LNCaP clone FGC (cell line): Measurements from ENCODE around the gene KRTAP5-6.

Experiments used
- DNase-seq: peaks from one replicate; pipeline ENCODE4 v3.0.0-alpha.2; 2011; ENCODE audit warnings: low read depth
- H3K4me3 ChIP-seq: 2 replicates; pipeline ENCODE4 v1.5.1; 2011; ENCODE audit warnings: mild to moderate bottlenecking, low read depth, low read length, control low read depth
- TF ChIP-seq, protein P1 (sequence below): IDR thresholded peaks from 2 replicates; pipeline ENCODE4 v1.5.1; 2012; ENCODE audit warnings: mild to moderate bottlenecking; ENCODE audit not compliant: control insufficient read depth, insufficient read depth; ENCODE audit errors: extremely low read depth

Gene KRTAP5-6

DNA sequence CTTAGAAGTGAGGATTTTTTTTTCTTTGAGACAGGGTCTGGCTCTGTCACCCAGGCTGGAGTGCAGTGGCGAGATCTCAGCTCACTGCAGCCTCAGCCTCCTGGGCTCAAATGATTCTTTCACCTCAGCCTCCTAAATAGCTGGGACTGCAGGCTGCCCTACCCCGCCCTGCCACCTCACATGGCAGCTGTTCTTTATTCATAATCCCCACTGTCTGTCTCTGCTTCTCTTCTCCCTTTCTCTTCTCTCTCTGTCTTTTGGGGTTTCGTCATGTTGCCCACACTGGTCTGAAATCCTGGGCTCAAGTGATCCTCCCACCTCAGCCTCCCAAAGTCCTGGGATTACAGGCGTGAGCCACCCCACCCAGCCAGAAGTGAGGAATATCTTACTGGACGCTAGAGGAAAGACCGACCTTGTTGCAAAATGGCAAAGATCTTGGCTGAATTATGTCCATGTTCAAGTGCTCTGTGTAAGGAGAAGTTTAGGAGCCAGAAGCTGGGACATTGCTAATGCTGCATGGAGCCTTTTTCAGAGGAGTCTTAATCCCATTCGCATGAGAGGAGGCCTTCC lies 45.5 kb upstream of the KRTAP5-6 start:
- no peak for DNase-seq
- TF ChIP-seq, protein P1, sequence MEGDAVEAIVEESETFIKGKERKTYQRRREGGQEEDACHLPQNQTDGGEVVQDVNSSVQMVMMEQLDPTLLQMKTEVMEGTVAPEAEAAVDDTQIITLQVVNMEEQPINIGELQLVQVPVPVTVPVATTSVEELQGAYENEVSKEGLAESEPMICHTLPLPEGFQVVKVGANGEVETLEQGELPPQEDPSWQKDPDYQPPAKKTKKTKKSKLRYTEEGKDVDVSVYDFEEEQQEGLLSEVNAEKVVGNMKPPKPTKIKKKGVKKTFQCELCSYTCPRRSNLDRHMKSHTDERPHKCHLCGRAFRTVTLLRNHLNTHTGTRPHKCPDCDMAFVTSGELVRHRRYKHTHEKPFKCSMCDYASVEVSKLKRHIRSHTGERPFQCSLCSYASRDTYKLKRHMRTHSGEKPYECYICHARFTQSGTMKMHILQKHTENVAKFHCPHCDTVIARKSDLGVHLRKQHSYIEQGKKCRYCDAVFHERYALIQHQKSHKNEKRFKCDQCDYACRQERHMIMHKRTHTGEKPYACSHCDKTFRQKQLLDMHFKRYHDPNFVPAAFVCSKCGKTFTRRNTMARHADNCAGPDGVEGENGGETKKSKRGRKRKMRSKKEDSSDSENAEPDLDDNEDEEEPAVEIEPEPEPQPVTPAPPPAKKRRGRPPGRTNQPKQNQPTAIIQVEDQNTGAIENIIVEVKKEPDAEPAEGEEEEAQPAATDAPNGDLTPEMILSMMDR, result no peak
- H3K4me3 ChIP-seq, result no peak overlapping the region

DNA sequence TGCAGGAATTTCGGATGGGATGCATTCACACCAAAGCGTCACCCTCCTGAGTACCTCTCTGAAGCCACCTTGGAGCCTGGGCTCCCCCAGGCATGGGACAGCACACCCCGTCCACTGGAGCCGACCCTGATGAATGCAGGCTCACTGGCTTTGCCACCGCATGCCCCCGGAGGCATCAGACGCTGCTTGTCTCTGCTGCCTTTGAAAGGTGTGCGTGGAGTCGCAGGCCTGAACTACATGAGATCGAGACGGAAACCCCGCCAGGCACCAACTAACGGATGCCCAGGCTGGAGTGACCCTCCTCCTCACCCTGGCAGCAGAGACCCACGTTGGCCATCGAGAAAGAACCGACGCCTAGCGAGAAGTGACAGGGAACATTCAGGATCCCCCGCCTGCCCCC lies 45.0 kb upstream of the KRTAP5-6 start:
- TF ChIP-seq, protein P1, result no peak
- no peak overlapping the region for H3K4me3 ChIP-seq
- DNase-seq, result no peak

DNA sequence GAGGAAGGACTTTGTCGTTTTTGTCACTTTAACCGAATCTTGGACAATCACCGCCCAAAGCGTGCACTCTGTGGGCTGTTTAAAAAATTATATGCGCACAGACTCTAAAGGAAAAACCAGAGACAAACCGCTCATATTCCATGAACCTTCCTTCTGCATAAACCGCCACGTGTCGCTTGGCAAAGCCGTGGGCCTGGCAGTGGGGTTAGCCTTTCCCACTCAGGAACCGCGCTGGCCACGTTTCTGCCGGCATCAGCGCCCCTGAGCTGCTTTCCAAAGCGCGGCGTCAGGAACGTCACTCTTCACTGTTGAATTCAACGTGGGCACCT lies 44.6 kb upstream of the KRTAP5-6 start:
- TF ChIP-seq, protein P1, result no peak
- DNase-seq, result no peak
- no peak overlapping the region for H3K4me3 ChIP-seq

DNA sequence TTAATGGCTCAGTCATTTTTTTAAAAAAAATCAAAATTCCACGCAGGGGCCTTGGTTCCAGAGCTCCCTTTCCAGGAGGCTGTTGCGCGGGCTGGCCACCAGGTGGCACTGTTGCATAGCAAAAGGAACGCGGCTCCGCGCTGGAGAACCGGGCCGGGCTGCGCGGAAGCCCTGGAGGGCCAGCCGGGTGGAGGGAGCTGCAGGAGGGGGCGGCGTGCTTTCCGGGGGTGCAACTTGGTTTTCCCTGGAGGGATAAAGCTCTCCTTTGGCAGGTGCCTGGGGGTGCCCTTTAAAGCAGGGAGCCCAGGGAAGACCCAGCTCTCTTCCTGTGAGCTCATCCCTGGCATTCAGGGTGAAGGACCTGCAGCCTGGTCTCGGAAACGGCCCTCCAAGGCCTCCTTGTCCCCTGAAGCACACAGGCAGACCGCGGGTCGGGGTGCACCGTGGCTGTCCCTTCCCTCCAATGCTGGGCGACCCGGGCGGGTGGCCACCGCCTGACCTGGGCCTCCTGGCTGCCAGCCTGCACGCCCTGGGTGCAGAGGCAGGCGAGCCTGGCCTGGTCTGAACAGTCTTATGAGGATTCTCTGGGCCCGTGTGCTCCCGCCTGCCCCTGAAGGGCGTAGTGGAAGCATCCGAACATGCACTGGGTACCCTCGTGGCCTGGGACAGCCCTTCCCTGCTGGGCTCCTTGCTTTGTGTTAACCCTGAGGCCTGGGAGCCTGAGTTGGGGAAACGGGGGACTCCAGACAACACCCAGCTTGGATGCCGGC lies 44.0 kb upstream of the KRTAP5-6 start:
- TF ChIP-seq, protein P1, result peak; percentile 91
- DNase-seq, result no peak
- H3K4me3 ChIP-seq, result no peak overlapping the region

DNA sequence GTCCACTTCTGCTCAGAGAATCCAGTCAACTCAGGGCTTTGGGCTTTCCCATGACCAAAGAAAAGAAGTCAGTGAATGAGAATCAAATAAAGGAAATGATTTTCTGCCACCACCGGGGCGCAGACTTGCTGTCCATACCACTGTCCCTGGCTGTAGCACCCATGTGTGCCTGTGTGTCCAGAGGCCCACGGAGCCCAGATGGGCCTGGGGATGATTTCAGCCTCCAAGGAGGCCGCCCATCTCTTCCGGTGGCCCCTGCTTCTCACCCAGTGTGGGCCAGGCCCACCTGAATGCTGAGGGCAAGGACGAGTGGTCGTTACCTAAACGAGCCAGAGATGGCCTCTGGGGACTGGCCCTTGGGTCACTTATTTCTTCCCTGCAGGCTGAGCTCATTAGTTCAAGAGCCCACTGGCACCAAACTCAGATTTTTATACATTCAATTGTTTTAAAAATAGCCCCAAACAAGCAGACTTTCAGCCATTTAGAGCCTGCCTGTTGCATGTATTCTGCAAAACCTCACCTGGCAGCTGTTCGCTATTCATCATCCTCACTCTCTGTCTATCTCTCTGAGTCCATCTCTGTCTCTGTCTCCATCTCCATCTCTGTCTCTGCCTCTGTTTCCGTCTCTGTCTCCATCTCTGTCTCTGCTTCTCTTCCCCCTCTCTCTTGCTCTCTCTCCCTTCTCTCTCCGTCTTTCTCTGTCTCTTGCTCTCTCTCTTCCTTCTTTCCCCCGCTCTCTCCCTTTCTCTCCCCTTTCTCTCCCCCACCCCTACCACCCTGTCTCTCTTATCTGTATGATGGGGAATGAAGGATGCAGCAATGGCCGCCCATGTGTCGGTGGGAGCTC lies 43.2 kb upstream of the KRTAP5-6 start:
- TF ChIP-seq, protein P1, result no peak
- no peak overlapping the region for H3K4me3 ChIP-seq
- no peak for DNase-seq

DNA sequence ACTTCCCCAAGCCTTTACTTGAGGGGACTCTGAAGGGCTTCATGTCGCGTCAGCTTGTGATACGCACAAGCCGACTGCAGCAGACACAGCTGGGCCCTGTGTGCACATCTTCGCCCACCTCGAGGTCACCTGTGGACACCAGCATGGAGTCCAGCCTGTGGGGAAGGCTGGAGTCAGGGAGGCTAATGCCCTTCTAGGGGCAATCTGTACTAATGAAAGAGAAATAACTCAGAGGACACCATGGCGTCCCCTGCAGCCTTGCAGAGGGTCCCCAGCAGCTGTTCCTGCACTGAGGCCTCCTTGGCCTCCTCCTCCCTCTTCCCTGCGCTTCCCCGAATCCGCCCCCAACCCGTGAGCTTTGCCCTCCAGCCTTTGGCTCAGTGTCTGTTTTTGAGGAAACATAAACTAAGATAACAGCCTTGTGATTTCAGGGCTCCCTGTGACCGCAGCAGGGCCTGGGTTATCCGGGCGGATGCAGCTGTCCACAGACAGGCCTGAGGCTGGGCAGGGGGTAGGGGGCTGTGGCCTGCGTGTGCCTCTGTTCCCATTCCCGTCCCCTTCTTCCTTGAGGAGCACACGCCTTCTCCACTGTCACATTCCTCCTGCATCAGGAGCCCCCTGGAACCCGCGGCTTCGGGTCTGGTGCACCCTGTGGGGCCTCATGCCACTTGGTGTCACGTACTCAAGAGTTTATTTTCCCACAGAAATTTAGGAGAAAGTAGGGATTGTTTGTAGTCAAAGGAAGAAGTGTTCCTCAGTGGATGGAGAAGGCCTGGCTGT lies 42.4 kb upstream of the KRTAP5-6 start:
- TF ChIP-seq, protein P1, result no peak
- DNase-seq, result no peak
- H3K4me3 ChIP-seq, result no peak overlapping the region
